Stimulated activated CD4-positive, alpha-beta T cell treated with anti-CD3 and anti-CD28 coated beads, Interleukin-4, amount 100 ng/mL, for 1 hour (primary cell): ENCODE measurements around the gene MRPS16.

Experiments used
- DNase-seq: peaks from one replicate; pipeline ENCODE4 v3.0.0-alpha.2; 2020

MRPS16 gene

GRCh38 chr10:73238990-73239566, 13.4 kb downstream of the MRPS16 start:
- no peak for DNase-seq

GRCh38 chr10:73234695-73235094, 17.7 kb downstream of the MRPS16 start:
- DNase-seq, result no peak

- no peak for DNase-seq
Observed at GRCh38 chr10:73233883-73234282, 18.6 kb downstream of the MRPS16 start.

GRCh38 chr10:73232887-73233286, 19.6 kb downstream of the MRPS16 start:
- no peak for DNase-seq

GRCh38 chr10:73229567-73229966, 22.9 kb downstream of the MRPS16 start:
- DNase-seq, result no peak

GRCh38 chr10:73228247-73228646, 24.2 kb downstream of the MRPS16 start:
- no peak for DNase-seq

GRCh38 chr10:73226663-73227062, 25.8 kb downstream of the MRPS16 start:
- no peak for DNase-seq

- DNase-seq, result no peak
Observed at GRCh38 chr10:73225518-73225917, 26.9 kb downstream of the MRPS16 start.

GRCh38 chr10:73220989-73221388, 31.5 kb downstream of the MRPS16 start:
- no peak for DNase-seq

- no peak for DNase-seq
Observed at GRCh38 chr10:73219384-73219783, 33.1 kb downstream of the MRPS16 start.

- DNase-seq, result no peak
Observed at GRCh38 chr10:73218431-73219191, 33.8 kb downstream of the MRPS16 start.

- no peak for DNase-seq
Observed at GRCh38 chr10:73217628-73218027, 34.8 kb downstream of the MRPS16 start.

- DNase-seq, result no peak
Observed at GRCh38 chr10:73215749-73216148, 36.7 kb downstream of the MRPS16 start.

- no peak for DNase-seq
Observed at GRCh38 chr10:73211106-73211811, 41.2 kb downstream of the MRPS16 start.

GRCh38 chr10:73210395-73211105, 41.9 kb downstream of the MRPS16 start:
- DNase-seq, result no peak

- DNase-seq, result no peak
Observed at GRCh38 chr10:73209705-73210104, 42.7 kb downstream of the MRPS16 start.

- DNase-seq, result no peak
Observed at GRCh38 chr10:73207883-73208282, 44.6 kb downstream of the MRPS16 start.

GRCh38 chr10:73206385-73206784, 46.1 kb downstream of the MRPS16 start:
- DNase-seq, result no peak

- no peak for DNase-seq
Observed at GRCh38 chr10:73205890-73206289, 46.6 kb downstream of the MRPS16 start.

- DNase-seq, result no peak
Observed at GRCh38 chr10:73205081-73205480, 47.4 kb downstream of the MRPS16 start.
